Measurements from ENCODE around the gene AQP7.
"Not testable (repeated sequence)": the region's sequence is repeated elsewhere in the genome, so short reads cannot be mapped to it uniquely, and the experiment has no call there.

The AQP7 gene

GRCh38 chr9:33402371-33402770 is at the start of gene AQP7:
TSS of gene AQP7 (minus strand) at chr9:33402568. CDS start at chr9:33401262, 1,306 bp downstream.
- DNase-seq, result not testable (repeated sequence)

GRCh38 chr9:33450621-33451146 is 48.3 kb upstream of the AQP7 start:
- DNase-seq, result no peak

- peak; percentile 53 for DNase-seq
Observed at GRCh38 chr9:33449715-33450114, 47.3 kb upstream of the AQP7 start.

GRCh38 chr9:33447799-33448553 is 45.6 kb upstream of the AQP7 start:
- peak; percentile 55 for DNase-seq

GRCh38 chr9:33446946-33447798 is 44.8 kb upstream of the AQP7 start, which contains the start of gene AQP3:
TSS of gene AQP3 (minus strand) at chr9:33447593. CDS start at chr9:33447530, 63 bp downstream.
- DNase-seq, result peak; percentile 86

- DNase-seq, result peak; percentile 79
Observed at GRCh38 chr9:33446240-33446945, 44.0 kb upstream of the AQP7 start.

- no peak for DNase-seq
Observed at GRCh38 chr9:33445389-33446239, 43.2 kb upstream of the AQP7 start.

GRCh38 chr9:33443464-33444154 is 41.2 kb upstream of the AQP7 start:
- DNase-seq, result no peak

GRCh38 chr9:33443047-33443446 is 40.7 kb upstream of the AQP7 start:
- no peak for DNase-seq

GRCh38 chr9:33442125-33442524 is 39.8 kb upstream of the AQP7 start:
- no peak for DNase-seq

GRCh38 chr9:33440609-33441008 is 38.2 kb upstream of the AQP7 start:
- no peak for DNase-seq

GRCh38 chr9:33440204-33440603 is 37.8 kb upstream of the AQP7 start:
- no peak for DNase-seq

GRCh38 chr9:33439731-33440130 is 37.4 kb upstream of the AQP7 start:
- no peak for DNase-seq

GRCh38 chr9:33438926-33439680 is 36.7 kb upstream of the AQP7 start:
- DNase-seq, result no peak

GRCh38 chr9:33437898-33438297 is 35.5 kb upstream of the AQP7 start:
- no peak for DNase-seq

GRCh38 chr9:33437205-33437604 is 34.8 kb upstream of the AQP7 start:
- DNase-seq, result no peak

GRCh38 chr9:33436445-33436844 is 34.1 kb upstream of the AQP7 start:
- DNase-seq, result no peak

- DNase-seq, result no peak
Observed at GRCh38 chr9:33435821-33436277, 33.5 kb upstream of the AQP7 start.

GRCh38 chr9:33434317-33435105 is 32.1 kb upstream of the AQP7 start:
- no peak for DNase-seq

GRCh38 chr9:33433871-33434270 is 31.5 kb upstream of the AQP7 start:
- no peak for DNase-seq

All from DMS53 (cell line).